HG02798 (cell line): ENCODE data around the gene PDGFC.

ENCODE experiments used
- ATAC-seq: cut with Tn5 transposase; IDR thresholded peaks from one replicate; pipeline ENCODE4 v1.9.1; 2021; ENCODE audit warnings: mild to moderate bottlenecking; ENCODE audit not compliant: unreplicated experiment, poor library complexity

The PDGFC gene

GRCh38 chr4:156971676-156972378 lies at the start of gene PDGFC:
PDGFC (minus strand) TSS chr4:156971799; CDS start chr4:156970903, 896 bp downstream.
- ATAC-seq, result peak; percentile 36

GRCh38 chr4:157020882-157021281 lies 49.3 kb upstream of the PDGFC start:
- ATAC-seq, result no peak

- no peak for ATAC-seq
Measured at GRCh38 chr4:157018920-157019490, 47.4 kb upstream of the PDGFC start.

GRCh38 chr4:157014621-157015591 lies 43.3 kb upstream of the PDGFC start:
- ATAC-seq, result no peak

GRCh38 chr4:157013656-157014055 lies 42.1 kb upstream of the PDGFC start:
- ATAC-seq, result no peak

- ATAC-seq, result no peak
Measured at GRCh38 chr4:157012781-157013180, 41.2 kb upstream of the PDGFC start.

- no peak for ATAC-seq
Measured at GRCh38 chr4:157012296-157012695, 40.7 kb upstream of the PDGFC start.

GRCh38 chr4:157010630-157011029 lies 39.0 kb upstream of the PDGFC start:
- ATAC-seq, result no peak

- ATAC-seq, result no peak
Measured at GRCh38 chr4:157005831-157006230, 34.2 kb upstream of the PDGFC start.

GRCh38 chr4:157005193-157005592 lies 33.6 kb upstream of the PDGFC start:
- ATAC-seq, result no peak

GRCh38 chr4:157004279-157005161 lies 32.9 kb upstream of the PDGFC start:
- no peak for ATAC-seq

GRCh38 chr4:156999175-156999517 lies 27.5 kb upstream of the PDGFC start:
- no peak for ATAC-seq

- no peak for ATAC-seq
Measured at GRCh38 chr4:156998500-156999174, 27.0 kb upstream of the PDGFC start.

GRCh38 chr4:156992943-156993342 lies 21.3 kb upstream of the PDGFC start:
- ATAC-seq, result no peak

- ATAC-seq, result no peak
Measured at GRCh38 chr4:156991161-156991560, 19.6 kb upstream of the PDGFC start.

- no peak for ATAC-seq
Measured at GRCh38 chr4:156983366-156983765, 11.8 kb upstream of the PDGFC start.

- ATAC-seq, result no peak
Measured at GRCh38 chr4:156981262-156981769, 9.7 kb upstream of the PDGFC start.

GRCh38 chr4:156977435-156978160 lies 6.0 kb upstream of the PDGFC start:
- no peak for ATAC-seq

GRCh38 chr4:156976147-156976546 lies 4.5 kb upstream of the PDGFC start:
- ATAC-seq, result no peak
